H1 (cell line): Measurements from ENCODE around the gene SLN. TPM values are rescaled to one million over a fixed set of nuclear protein-coding genes. Genes with fewer than 3 reads are reported as not detected.

Source experiments
- CTCF ChIA-PET: fragments of 300-600 bp; sonication (Branson Sonifier 250); formaldehyde crosslinking; loops from one replicate; lab custom pipeline; 2021; ENCODE audit not compliant: partially characterized antibody; lab: Charles Lee
- POLR2A ChIA-PET: fragments of 300-600 bp; sonication (Branson Sonifier 250); formaldehyde crosslinking; loops from one replicate; lab custom pipeline; 2021; ENCODE audit warnings: inconsistent platforms; ENCODE audit not compliant: partially characterized antibody; lab: Charles Lee
- DNase-seq, 2 experiments: peaks; one replicate each; pipeline versions ENCODE4 v3.0.0 to v3.0.0-alpha.2; 2010 to 2022; ENCODE audit warnings: low spot score in 2 of 2, low read depth in 1 of 2, mixed read lengths in 1 of 2
- FAIRE-seq: peaks from 2 replicates; lab custom pipeline; 2011; peaks lifted over from hg19 to GRCh38; lab: Jason Lieb, UNC
- H2AFZ ChIP-seq: 2 replicates; pipeline ENCODE4 v1.8.1; 2012; ENCODE audit warnings: low read length, inconsistent platforms
- H2AK5ac ChIP-seq: 2 replicates; pipeline ENCODE4 v1.6.1; 2013; ENCODE audit warnings: low read depth, low read length
- H2BK120ac ChIP-seq: replicated peaks from 2 replicates; pipeline ENCODE3; 2013; ENCODE audit warnings: low read depth, low read length, inconsistent platforms
- H2BK12ac ChIP-seq: 2 replicates; pipeline ENCODE4 v1.6.1; 2013; ENCODE audit warnings: low read depth, low read length
- H2BK15ac ChIP-seq: 2 replicates; pipeline ENCODE4 v1.6.1; 2013; ENCODE audit warnings: low read length
- H2BK20ac ChIP-seq: 2 replicates; pipeline ENCODE4 v1.6.1; 2013; ENCODE audit warnings: low read length
- H2BK5ac ChIP-seq: 2 replicates; pipeline ENCODE4 v1.6.1; 2013; ENCODE audit warnings: low read depth, low read length
- H3K14ac ChIP-seq: 2 replicates; pipeline ENCODE4 v1.6.1; 2013; ENCODE audit warnings: inconsistent platforms; ENCODE audit not compliant: insufficient read length
- H3K18ac ChIP-seq: 2 replicates; pipeline ENCODE4 v1.6.1; 2013; ENCODE audit warnings: low read length; ENCODE audit errors: extremely low read depth
- H3K23ac ChIP-seq: 2 replicates; pipeline ENCODE4 v1.6.1; 2013; ENCODE audit warnings: inconsistent platforms; ENCODE audit not compliant: insufficient read length
- H3K23me2 ChIP-seq: 2 replicates; pipeline ENCODE4 v1.6.1; 2013; ENCODE audit warnings: low read depth, low read length
- H3K27ac ChIP-seq: 2 replicates; pipeline ENCODE4 v1.6.1; 2011; ENCODE audit warnings: low read depth, low read length, inconsistent platforms
- H3K27me3 ChIP-seq, 4 experiments: replicated peaks in 1 of 4; 1 replicate in 1 of 4; 2 replicates in 3 of 4; pipeline versions ENCODE4 v1.6.1 to v1.8.1; 2011 to 2013; ENCODE audit warnings: low read length in 3 of 4, mild to moderate bottlenecking in 3 of 4, inconsistent platforms in 2 of 4, mixed read lengths in 2 of 4, moderate library complexity in 1 of 4; ENCODE audit not compliant: control insufficient read depth in 3 of 4, insufficient read depth in 3 of 4; ENCODE audit errors: extremely low read depth in 1 of 4
- H3K36me3 ChIP-seq, 4 experiments: 2 replicates each; pipeline versions ENCODE4 v1.6.1 to v1.8.1; 2011 to 2013; ENCODE audit warnings: mild to moderate bottlenecking in 4 of 4, low read length in 3 of 4, moderate library complexity in 2 of 4, control low read depth in 1 of 4, inconsistent platforms in 1 of 4; ENCODE audit not compliant: insufficient read depth in 4 of 4, control insufficient read depth in 2 of 4
- H3K4ac ChIP-seq: replicated peaks from 2 replicates; pipeline ENCODE3; 2013; ENCODE audit warnings: low read length, low read depth, mixed read lengths, inconsistent platforms; ENCODE audit not compliant: insufficient read length
- H3K4me1 ChIP-seq, 4 experiments: replicated peaks in 1 of 4; 1 replicate in 1 of 4; 2 replicates in 3 of 4; pipeline versions ENCODE4 v1.6.1 to v1.8.1; 2011 to 2013; ENCODE audit warnings: low read length in 3 of 4, inconsistent platforms in 2 of 4, mixed read lengths in 1 of 4; ENCODE audit not compliant: insufficient read depth in 4 of 4, control insufficient read depth in 3 of 4
- H3K4me2 ChIP-seq, 2 experiments: 2 replicates each; pipeline versions ENCODE4 v1.6.1 to v1.8.1; 2011 to 2013; ENCODE audit warnings: low read depth in 2 of 2, low read length in 2 of 2, control low read depth in 1 of 2, inconsistent platforms in 1 of 2, mild to moderate bottlenecking in 1 of 2; ENCODE audit not compliant: insufficient read depth in 1 of 2
- H3K4me3 ChIP-seq, 4 experiments: fragments of 200-600, 300-600 bp in 1 of 4; sonication (generic), shearing (Covaris generic), sonication (Bioruptor Twin) in 1 of 4; 2 replicates each; pipeline versions ENCODE4 v1.5.1 to v1.8.1; 2011 to 2016; ENCODE audit warnings: low read length in 4 of 4, low read depth in 3 of 4, control low read depth in 2 of 4, inconsistent platforms in 2 of 4, mild to moderate bottlenecking in 2 of 4, mixed read lengths in 1 of 4, moderate library complexity in 1 of 4; ENCODE audit not compliant: insufficient read depth in 2 of 4; ENCODE audit errors: extremely low read depth in 1 of 4
- H3K56ac ChIP-seq: replicated peaks from 2 replicates; pipeline ENCODE3; 2013; ENCODE audit warnings: low read depth, mild to moderate bottlenecking, mixed read lengths, low read length, inconsistent platforms; ENCODE audit not compliant: insufficient read length
- H3K79me1 ChIP-seq: 2 replicates; pipeline ENCODE4 v1.6.1; 2013; ENCODE audit warnings: low read depth, low read length, control low read depth
- H3K79me2 ChIP-seq, 2 experiments: 2 replicates each; pipeline versions ENCODE4 v1.6.1 to v1.8.1; 2012 to 2013; ENCODE audit warnings: low read length in 2 of 2, mild to moderate bottlenecking in 2 of 2, inconsistent platforms in 1 of 2; ENCODE audit not compliant: insufficient read depth in 2 of 2, control insufficient read depth in 1 of 2
- H3K9ac ChIP-seq, 4 experiments: replicated peaks in 1 of 4; 1 replicate in 1 of 4; 2 replicates in 3 of 4; pipeline versions ENCODE4 v1.6.1 to v1.8.1; 2011 to 2013; ENCODE audit warnings: low read depth in 3 of 4, low read length in 3 of 4, control low read depth in 2 of 4, mild to moderate bottlenecking in 2 of 4, moderate library complexity in 2 of 4, inconsistent platforms in 1 of 4; ENCODE audit errors: extremely low read depth in 1 of 4
- H3K9me3 ChIP-seq, 2 experiments: 2 replicates each; pipeline versions ENCODE4 v1.6.1 to v1.8.1; 2012 to 2013; ENCODE audit warnings: mild to moderate bottlenecking in 2 of 2, moderate library complexity in 2 of 2, control low read depth in 1 of 2, inconsistent platforms in 1 of 2, low read depth in 1 of 2, low read length in 1 of 2, mixed read lengths in 1 of 2; ENCODE audit not compliant: insufficient read depth in 2 of 2
- H4K20me1 ChIP-seq, 2 experiments: replicated peaks in 1 of 2; 2 replicates each; pipeline versions ENCODE3 to v1.8.1; 2011 to 2013; ENCODE audit warnings: inconsistent platforms in 2 of 2, low read length in 2 of 2, mild to moderate bottlenecking in 1 of 2; ENCODE audit not compliant: insufficient read depth in 2 of 2, control insufficient read depth in 1 of 2
- H4K5ac ChIP-seq: 2 replicates; pipeline ENCODE4 v1.6.1; 2013; ENCODE audit warnings: low read length, low read depth, mixed read lengths, inconsistent platforms; ENCODE audit not compliant: insufficient read length
- H4K8ac ChIP-seq: 2 replicates; pipeline ENCODE4 v1.8.0; 2013; ENCODE audit warnings: mild to moderate bottlenecking, moderate library complexity, low read length, inconsistent platforms; ENCODE audit not compliant: insufficient read depth; ENCODE audit errors: extremely low read depth
- H4K91ac ChIP-seq: replicated peaks from 2 replicates; pipeline ENCODE3; 2013; ENCODE audit warnings: low read length, mixed read lengths, inconsistent platforms; ENCODE audit not compliant: insufficient read length
- EGR1 ChIP-seq: IDR thresholded peaks from 2 replicates; pipeline ENCODE4 v1.6.1; 2011; ENCODE audit warnings: low read depth, low read length, borderline replicate concordance
- JUN ChIP-seq: IDR thresholded peaks from 2 replicates; pipeline ENCODE4 v1.6.1; 2011; ENCODE audit warnings: low read depth, mild to moderate bottlenecking, improper control_type of control experiment, low read length
- KDM4A ChIP-seq: IDR thresholded peaks from one replicate; pipeline ENCODE4 v1.7.1; 2012; ENCODE audit warnings: low read depth, mild to moderate bottlenecking, moderate library complexity, low read length, inconsistent platforms; ENCODE audit not compliant: severe bottlenecking
- POLR2AphosphoS5 ChIP-seq: IDR thresholded peaks from 2 replicates; pipeline ENCODE4 v1.6.1; 2011; ENCODE audit warnings: low read depth, low read length
- RNF2 ChIP-seq: fragments of 200-900, 300-1000 bp; sonication (generic); IDR thresholded peaks from 2 replicates; pipeline ENCODE4 v1.7.1; 2016; ENCODE audit warnings: borderline replicate concordance, low read depth, mild to moderate bottlenecking, antibody characterized with exemption, low read length; ENCODE audit not compliant: poor library complexity, severe bottlenecking; ENCODE audit errors: missing control alignments
- RXRA ChIP-seq: IDR thresholded peaks from 2 replicates; pipeline ENCODE4 v1.6.1; 2011; ENCODE audit warnings: low read depth, mild to moderate bottlenecking, low read length, moderate library complexity; ENCODE audit not compliant: insufficient read depth
- SAP30 ChIP-seq: fragments of 300-600 bp; sonication (generic); IDR thresholded peaks from 2 replicates; pipeline ENCODE4 v1.7.1; 2012; ENCODE audit warnings: low read length, moderate library complexity, mild to moderate bottlenecking, inconsistent platforms; ENCODE audit not compliant: insufficient read depth, insufficient replicate concordance
- SIRT6 ChIP-seq: IDR thresholded peaks from one replicate; pipeline ENCODE4 v1.7.1; 2012; ENCODE audit warnings: low read length, inconsistent platforms
- SIX5 ChIP-seq: IDR thresholded peaks from 2 replicates; pipeline ENCODE4 v1.6.1; 2011; ENCODE audit warnings: mild to moderate bottlenecking, low read depth, low read length
- SRF ChIP-seq: IDR thresholded peaks from 2 replicates; pipeline ENCODE4 v1.6.1; 2011; ENCODE audit warnings: mild to moderate bottlenecking, low read depth, low read length, moderate library complexity
- TAF1 ChIP-seq: IDR thresholded peaks from 2 replicates; pipeline ENCODE4 v1.6.1; 2011; ENCODE audit warnings: mild to moderate bottlenecking, low read depth, low read length
- TBP ChIP-seq: IDR thresholded peaks from 2 replicates; pipeline ENCODE4 v1.6.1; 2011; ENCODE audit warnings: low read depth, low read length, improper control_type of control experiment
- TEAD4 ChIP-seq: IDR thresholded peaks from 2 replicates; pipeline ENCODE4 v1.6.1; 2012; ENCODE audit warnings: low read depth, low read length, inconsistent platforms, mixed read lengths
- WGBS, 2 experiments: shearing (Covaris generic) in 1 of 2; methylation state at CpG; one replicate each; pipeline versions ENCODE4 v1.1.6 to v1.1.7; 2013 to 2015; ENCODE audit warnings: low lambda C conversion rate in 2 of 2, mixed read lengths in 2 of 2, inconsistent platforms in 1 of 2, low coverage in 1 of 2, missing lambda C conversion rate in 1 of 2; ENCODE audit not compliant: insufficient replicate concordance in 2 of 2, insufficient coverage in 1 of 2, insufficient read length in 1 of 2; ENCODE audit errors: extremely low coverage in 1 of 2, missing lambda C conversion rate in 1 of 2; 5-methylcytosine and 5-hydroxymethylcytosine counted together
- polyA plus RNA-seq, 7 experiments: library from polyadenylated mRNA; depleted of rRNA in 3 of 7; stranded (reverse) in 5 of 7; unstranded in 2 of 7; fragments of >200 nt in 5 of 7; fragments of 200-250 nt in 2 of 7; gene quantifications; 1 replicate in 5 of 7; 2 replicates in 1 of 7; 4 replicates in 1 of 7; pipeline versions ENCODE4 v1.2.1 to v1.2.3, GENCODE V29; 2011 to 2013; ENCODE audit warnings: missing spikeins in 2 of 7, mixed read lengths in 2 of 7
- total RNA-seq: library from RNA; stranded (reverse); fragmentation: NEBNext Ultra II Directional; extraction: Animal tissue kit (Norgen Biotek cat#: 25700); gene quantifications from 2 replicates; pipeline ENCODE4 v1.2.1, GENCODE V29; 2021
- TF ChIP-seq, protein P1 (sequence below): IDR thresholded peaks from 2 replicates; pipeline ENCODE4 v1.6.1; 2012; ENCODE audit warnings: inconsistent platforms

Gene SLN
- total and polyA plus RNA-seq, 2 of the 8 experiments (the other 6 are each of a cell fraction or from before 2014, with no cell fraction given) = not detected

DNA sequence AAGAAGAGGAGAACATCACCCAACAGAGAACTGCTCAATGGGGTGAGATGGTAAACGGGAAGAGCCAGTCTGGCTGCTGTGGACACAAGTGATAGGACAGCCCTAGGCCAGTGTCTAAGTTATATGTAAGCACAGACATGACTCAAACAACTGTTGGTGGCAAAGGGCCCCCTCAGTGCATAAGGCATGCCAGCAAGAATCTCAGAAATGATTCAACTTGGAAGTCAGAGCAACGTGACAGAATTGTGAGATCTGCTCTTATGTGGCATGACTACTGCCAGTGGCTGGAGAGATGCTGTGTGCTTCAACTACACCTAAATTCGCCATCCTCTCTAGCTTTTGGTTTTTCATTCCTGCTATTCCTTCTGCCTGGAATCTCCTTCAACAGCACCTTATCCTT is 7.4 kb downstream of the SLN start:
- no peak overlapping the region for H2BK20ac ChIP-seq
- H2BK120ac ChIP-seq = no peak overlapping the region
- H3K79me2 ChIP-seq = no peaks in the 10 kb centered on the region
- DNase-seq (no peak), FAIRE-seq (no peak)
- no peak overlapping the region for H4K5ac ChIP-seq
- H4K20me1 ChIP-seq = no peaks in the 10 kb centered on the region
- no peak overlapping the region for H3K9ac ChIP-seq
- ChIA-PET POLR2A (no interaction called here), CTCF (interaction anchor here (1.0 to 9.5 kb wide), 2 partner anchors 19 to 29 kb away, joined by 3 to 102 read pairs; no protein-coding TSS in a partner anchor)
- no peak overlapping the region for H2BK15ac ChIP-seq
- no peak overlapping the region for H3K14ac ChIP-seq
- no peaks in the 10 kb centered on the region for H3K9me3 ChIP-seq
- no peaks in the 10 kb centered on the region for H3K23me2 ChIP-seq
- H4K91ac ChIP-seq = no peak overlapping the region
- no peak overlapping the region for H2BK12ac ChIP-seq
- no peak overlapping the region for H3K4ac ChIP-seq
- H3K18ac ChIP-seq = no peak overlapping the region
- H3K4me2 ChIP-seq = no peak overlapping the region
- H3K4me3 ChIP-seq = no peak overlapping the region
- H3K36me3 ChIP-seq = no peaks in the 10 kb centered on the region
- H2AK5ac ChIP-seq = no peak overlapping the region
- H2AFZ ChIP-seq = no peak overlapping the region
- 87% methylated on average over 3 of the region's 3 CpGs; no CpG with 5 or more reads in 1 of the 2 experiments for WGBS, 2 experiments
- no peak overlapping the region for H3K56ac ChIP-seq
- no peak overlapping the region for H3K27ac ChIP-seq
- peaks cover 0 to 12% (median 5%) of the 10 kb centered on the region in 4 experiments; a peak in 3 of 7 replicates for H3K4me1 ChIP-seq
- no peak overlapping the region for H4K8ac ChIP-seq
- H3K23ac ChIP-seq = no peak overlapping the region
- no peak overlapping the region for H2BK5ac ChIP-seq
- no peaks in the 10 kb centered on the region for H3K79me1 ChIP-seq
- no peaks in the 10 kb centered on the region; a peak in 1 of 7 replicates for H3K27me3 ChIP-seq
- TF ChIP-seq SAP30 = no peak
- no peak for TF ChIP-seq TEAD4
- TF ChIP-seq SIRT6 = no peak
- TF ChIP-seq, protein P1, sequence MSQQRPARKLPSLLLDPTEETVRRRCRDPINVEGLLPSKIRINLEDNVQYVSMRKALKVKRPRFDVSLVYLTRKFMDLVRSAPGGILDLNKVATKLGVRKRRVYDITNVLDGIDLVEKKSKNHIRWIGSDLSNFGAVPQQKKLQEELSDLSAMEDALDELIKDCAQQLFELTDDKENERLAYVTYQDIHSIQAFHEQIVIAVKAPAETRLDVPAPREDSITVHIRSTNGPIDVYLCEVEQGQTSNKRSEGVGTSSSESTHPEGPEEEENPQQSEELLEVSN = no peak
- TF ChIP-seq SRF = no peak
- TF ChIP-seq EGR1 = no peak
- TF ChIP-seq POLR2AphosphoS5 = no peak
- no peak for TF ChIP-seq TBP
- no peak for TF ChIP-seq RXRA
- TF ChIP-seq KDM4A = no peak
- TF ChIP-seq SIX5 = no peak
- TF ChIP-seq JUN = no peak
- no peak for TF ChIP-seq RNF2
- no peak for TF ChIP-seq TAF1
